GM21723 (cell line): ENCODE data around the gene AP1M2.
"Not testable (repeated sequence)": the region's sequence is repeated elsewhere in the genome, so short reads cannot be mapped to it uniquely, and the experiment has no call there.

Experiments used
- ATAC-seq: cut with Tn5 transposase; IDR thresholded peaks from one replicate; pipeline ENCODE4 v1.9.1; 2021; ENCODE audit warnings: mild to moderate bottlenecking, moderate library complexity; ENCODE audit not compliant: unreplicated experiment

Gene AP1M2

GRCh38 chr19:10543420-10544241 lies 43.5 kb downstream of the AP1M2 start, which contains the start of gene ATG4D:
ATG4D (plus strand) TSS chr19:10543904; CDS start chr19:10544091, 187 bp downstream.
- peak; percentile 65 for ATAC-seq

- no peak for ATAC-seq
Observed at GRCh38 chr19:10543059-10543419, 44.1 kb downstream of the AP1M2 start.

GRCh38 chr19:10539016-10539415 lies 48.1 kb downstream of the AP1M2 start:
- not testable (repeated sequence) for ATAC-seq

GRCh38 chr19:10538204-10538983 lies 48.7 kb downstream of the AP1M2 start:
- no peak for ATAC-seq

GRCh38 chr19:10537668-10538067 lies 49.4 kb downstream of the AP1M2 start:
- ATAC-seq = no peak

GRCh38 chr19:10535613-10536012 lies 51.5 kb downstream of the AP1M2 start:
- ATAC-seq = no peak

- no peak for ATAC-seq
Observed at GRCh38 chr19:10533646-10534386, 53.3 kb downstream of the AP1M2 start.

- no peak for ATAC-seq
Observed at GRCh38 chr19:10532457-10532856, 54.7 kb downstream of the AP1M2 start.

- not testable (repeated sequence) for ATAC-seq
Observed at GRCh38 chr19:10526887-10527286, 60.2 kb downstream of the AP1M2 start.

- no peak for ATAC-seq
Observed at GRCh38 chr19:10525636-10526035, 61.5 kb downstream of the AP1M2 start.

GRCh38 chr19:10523135-10523636 lies 63.9 kb downstream of the AP1M2 start:
- ATAC-seq = no peak
